ENCODE data around the gene RBMS1.

GRCh38 chr2:160489111-160489510 lies 4.5 kb downstream of the RBMS1 start:
- TF ChIP-seq POLR2AphosphoS5 (IDR thresholded peaks at IDR 0.05) (no peak), CTCF (IDR thresholded peaks at IDR 0.05) (no peak), POLR2A (IDR thresholded peaks at IDR 0.05) (no peak)

Measured in breast epithelium (tissue), 3 donors.